Neural progenitor cell (in vitro differentiated cells): ENCODE results near the gene A2M. TPM values are rescaled to one million over a fixed set of nuclear protein-coding genes. Genes with fewer than 3 reads are reported as not detected.

ENCODE experiments used
- DNase-seq: peaks from one replicate; pipeline ENCODE4 v3.0.0-alpha.2; 2016; ENCODE audit warnings: low spot score
- H2AFZ ChIP-seq: fragments of 200-600 bp; sonication (generic); replicated peaks from 2 replicates; pipeline ENCODE4 v1.6.1; 2016; ENCODE audit warnings: antibody characterized with exemption
- H3F3A ChIP-seq: fragments of 200-600 bp; sonication (generic); 2 replicates; pipeline ENCODE4 v1.6.1; 2016; ENCODE audit warnings: antibody characterized with exemption, low read depth
- H3K27ac ChIP-seq: fragments of 200-600 bp; sonication (generic); 2 replicates; pipeline ENCODE4 v1.5.1; 2016; ENCODE audit warnings: mild to moderate bottlenecking
- H3K27me3 ChIP-seq: fragments of 200-600 bp; sonication (generic); 2 replicates; pipeline ENCODE4 v1.6.1; 2016; ENCODE audit warnings: mild to moderate bottlenecking, moderate library complexity
- H3K36me3 ChIP-seq: fragments of 200-600 bp; sonication (generic); 2 replicates; pipeline ENCODE4 v1.5.1; 2016
- H3K4me1 ChIP-seq: fragments of 200-600 bp; sonication (generic); 2 replicates; pipeline ENCODE4 v1.6.1; 2016; ENCODE audit warnings: mixed run types
- H3K4me2 ChIP-seq: fragments of 200-600 bp; sonication (generic); 2 replicates; pipeline ENCODE4 v1.6.1; 2016
- H3K4me3 ChIP-seq: fragments of 200-600 bp; sonication (generic); 2 replicates; pipeline ENCODE4 v1.5.1; 2016
- H3K79me2 ChIP-seq: fragments of 200-600 bp; sonication (generic); 2 replicates; pipeline ENCODE4 v1.6.1; 2016; ENCODE audit warnings: low read depth
- H3K9ac ChIP-seq: fragments of 200-600 bp; sonication (generic); 2 replicates; pipeline ENCODE4 v1.6.1; 2016
- H3K9me3 ChIP-seq: fragments of 200-600 bp; sonication (generic); 2 replicates; pipeline ENCODE4 v1.5.1; 2016; ENCODE audit warnings: low read depth
- H4K20me1 ChIP-seq: fragments of 200-600 bp; sonication (generic); 2 replicates; pipeline ENCODE4 v1.6.1; 2016; ENCODE audit warnings: low read depth
- H3K27ac Mint-ChIP-seq: 3 replicates; pipeline ENCODE4 v1.8.0; 2021; ENCODE audit warnings: mixed read lengths
- H3K27me3 Mint-ChIP-seq: 2 replicates; pipeline ENCODE4 v1.8.0; 2022; ENCODE audit warnings: low read depth, mild to moderate bottlenecking, inconsistent platforms, moderate library complexity, mixed read lengths; ENCODE audit not compliant: insufficient read depth
- H3K36me3 Mint-ChIP-seq: 3 replicates; pipeline ENCODE4 v1.8.0; 2021; ENCODE audit warnings: mixed read lengths
- H3K4me1 Mint-ChIP-seq: 3 replicates; pipeline ENCODE4 v1.8.0; 2021; ENCODE audit warnings: mixed read lengths
- H3K4me3 Mint-ChIP-seq: 3 replicates; pipeline ENCODE4 v1.8.0; 2021; ENCODE audit warnings: mild to moderate bottlenecking, moderate library complexity, mixed read lengths
- H3K9me3 Mint-ChIP-seq: 3 replicates; pipeline ENCODE4 v1.8.0; 2020; ENCODE audit warnings: mixed read lengths
- EZH2 ChIP-seq: fragments of 200-600 bp; sonication (generic); IDR thresholded peaks from 2 replicates; pipeline ENCODE4 v1.6.1; 2017; ENCODE audit warnings: antibody characterized with exemption, mild to moderate bottlenecking, moderate library complexity
- EZH2phosphoT487 ChIP-seq: fragments of 200-600 bp; sonication (generic); IDR thresholded peaks from 2 replicates; pipeline ENCODE4 v1.6.1; 2017; ENCODE audit warnings: antibody characterized with exemption
- total RNA-seq: library from RNA; depleted of rRNA; stranded (reverse); fragments of >200 nt; gene quantifications from 2 replicates; pipeline ENCODE4 v1.2.3, GENCODE V29; 2015; ENCODE audit warnings: low replicate concordance
- TF ChIP-seq, protein P1 (sequence below): fragments of 200-600 bp; sonication (generic); IDR thresholded peaks from 2 replicates; pipeline ENCODE4 v1.5.1; 2017; ENCODE audit warnings: antibody characterized with exemption, mild to moderate bottlenecking

Gene A2M
- total RNA-seq, 1 donor from 2014 or later: not detected

- TF ChIP-seq EZH2phosphoT487 (no peak), EZH2 (no peak)
- TF ChIP-seq, protein P1, sequence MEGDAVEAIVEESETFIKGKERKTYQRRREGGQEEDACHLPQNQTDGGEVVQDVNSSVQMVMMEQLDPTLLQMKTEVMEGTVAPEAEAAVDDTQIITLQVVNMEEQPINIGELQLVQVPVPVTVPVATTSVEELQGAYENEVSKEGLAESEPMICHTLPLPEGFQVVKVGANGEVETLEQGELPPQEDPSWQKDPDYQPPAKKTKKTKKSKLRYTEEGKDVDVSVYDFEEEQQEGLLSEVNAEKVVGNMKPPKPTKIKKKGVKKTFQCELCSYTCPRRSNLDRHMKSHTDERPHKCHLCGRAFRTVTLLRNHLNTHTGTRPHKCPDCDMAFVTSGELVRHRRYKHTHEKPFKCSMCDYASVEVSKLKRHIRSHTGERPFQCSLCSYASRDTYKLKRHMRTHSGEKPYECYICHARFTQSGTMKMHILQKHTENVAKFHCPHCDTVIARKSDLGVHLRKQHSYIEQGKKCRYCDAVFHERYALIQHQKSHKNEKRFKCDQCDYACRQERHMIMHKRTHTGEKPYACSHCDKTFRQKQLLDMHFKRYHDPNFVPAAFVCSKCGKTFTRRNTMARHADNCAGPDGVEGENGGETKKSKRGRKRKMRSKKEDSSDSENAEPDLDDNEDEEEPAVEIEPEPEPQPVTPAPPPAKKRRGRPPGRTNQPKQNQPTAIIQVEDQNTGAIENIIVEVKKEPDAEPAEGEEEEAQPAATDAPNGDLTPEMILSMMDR: peak; percentile 40
- H3K4me2 ChIP-seq: no peak overlapping the region
- no peaks in the 10 kb centered on the region for H4K20me1 ChIP-seq
- no peak for DNase-seq
- H3K27ac Mint-ChIP-seq: no peak overlapping the region
- peaks cover 11% of the 10 kb centered on the region for H3K9me3 Mint-ChIP-seq
- no peaks in the 10 kb centered on the region for H3K27me3 ChIP-seq
- H3K9me3 ChIP-seq: no peaks in the 10 kb centered on the region
- H3K36me3 ChIP-seq: no peaks in the 10 kb centered on the region
- no peaks in the 10 kb centered on the region for H3F3A ChIP-seq
- H3K4me1 Mint-ChIP-seq: no peaks in the 10 kb centered on the region
- no peaks in the 10 kb centered on the region for H3K36me3 Mint-ChIP-seq
- H3K4me1 ChIP-seq: no peaks in the 10 kb centered on the region
- H3K79me2 ChIP-seq: no peaks in the 10 kb centered on the region
- no peak overlapping the region for H3K27ac ChIP-seq
- no peak overlapping the region for H2AFZ ChIP-seq
- H3K27me3 Mint-ChIP-seq: no peaks in the 10 kb centered on the region
- no peak overlapping the region for H3K9ac ChIP-seq
- no peak overlapping the region for H3K4me3 ChIP-seq
- H3K4me3 Mint-ChIP-seq: no peak overlapping the region
These were observed 33.7 kb upstream of the A2M start for GRCh38 chr12:9149372-9149771.

- H3K4me1 Mint-ChIP-seq: no peaks in the 10 kb centered on the region
- no peak for DNase-seq
- no peak overlapping the region for H3K27ac Mint-ChIP-seq
- H3F3A ChIP-seq: no peaks in the 10 kb centered on the region
- no peak overlapping the region for H3K27ac ChIP-seq
- H3K9me3 ChIP-seq: no peaks in the 10 kb centered on the region
- no peaks in the 10 kb centered on the region for H3K27me3 Mint-ChIP-seq
- H4K20me1 ChIP-seq: no peaks in the 10 kb centered on the region
- H3K9ac ChIP-seq: no peak overlapping the region
- H3K36me3 ChIP-seq: no peaks in the 10 kb centered on the region
- H3K27me3 ChIP-seq: no peaks in the 10 kb centered on the region
- H3K79me2 ChIP-seq: no peaks in the 10 kb centered on the region
- TF ChIP-seq, protein P1: no peak
- TF ChIP-seq EZH2 (no peak), EZH2phosphoT487 (no peak)
- no peak overlapping the region for H2AFZ ChIP-seq
- H3K36me3 Mint-ChIP-seq: no peaks in the 10 kb centered on the region
- H3K4me3 ChIP-seq: no peak overlapping the region
- H3K4me2 ChIP-seq: no peak overlapping the region
- no peaks in the 10 kb centered on the region for H3K4me1 ChIP-seq
- H3K9me3 Mint-ChIP-seq: peaks cover 16% of the 10 kb centered on the region
- H3K4me3 Mint-ChIP-seq: no peak overlapping the region
These were observed 33.2 kb upstream of the A2M start for GRCh38 chr12:9148926-9149325.

DNA sequence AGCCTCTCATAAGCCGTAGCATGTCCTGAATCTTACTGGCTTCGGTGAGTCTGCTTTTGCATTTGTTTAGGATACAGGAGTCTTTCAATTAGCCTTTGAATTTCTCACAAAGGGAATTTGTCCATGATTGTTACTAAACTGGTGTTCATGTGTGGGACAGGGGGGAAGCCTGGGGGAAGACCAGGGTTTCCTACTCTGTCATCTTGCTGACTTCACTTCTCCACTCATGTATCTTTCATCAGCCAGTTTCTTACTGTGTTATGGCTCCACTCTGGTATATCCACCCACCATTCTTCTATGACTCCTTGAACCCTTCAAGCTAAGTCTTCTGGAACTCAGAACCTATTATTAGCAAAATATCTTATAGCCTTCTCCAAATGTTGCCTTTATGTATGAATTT, 31.7 kb upstream of the A2M start:
- Histone ChIP-seq H4K20me1 (no peaks in the 10 kb centered on the region), H3K36me3 (no peaks in the 10 kb centered on the region), H3K9ac (no peak overlapping the region), H2AFZ (no peak overlapping the region), H3F3A (no peaks in the 10 kb centered on the region), H3K4me1 (no peaks in the 10 kb centered on the region), H3K4me2 (no peak overlapping the region), H3K27me3 (no peaks in the 10 kb centered on the region), H3K79me2 (no peaks in the 10 kb centered on the region), H3K9me3 (no peaks in the 10 kb centered on the region), H3K4me3 (no peak overlapping the region), H3K27ac (no peak overlapping the region)
- TF ChIP-seq EZH2phosphoT487: no peak
- DNase-seq: no peak
- H3K4me3 Mint-ChIP-seq: no peak overlapping the region
- no peaks in the 10 kb centered on the region for H3K4me1 Mint-ChIP-seq
- no peaks in the 10 kb centered on the region for H3K27me3 Mint-ChIP-seq
- peaks cover 23% of the 10 kb centered on the region for H3K9me3 Mint-ChIP-seq
- no peak overlapping the region for H3K27ac Mint-ChIP-seq
- no peaks in the 10 kb centered on the region for H3K36me3 Mint-ChIP-seq

- Histone ChIP-seq H3K9me3 (peaks cover 2% of the 10 kb centered on the region), H3K4me1 (no peaks in the 10 kb centered on the region), H3F3A (no peaks in the 10 kb centered on the region), H3K9ac (no peak overlapping the region), H3K27me3 (no peaks in the 10 kb centered on the region), H3K79me2 (no peaks in the 10 kb centered on the region), H3K27ac (no peak overlapping the region), H3K4me2 (no peak overlapping the region), H3K36me3 (no peaks in the 10 kb centered on the region), H4K20me1 (no peaks in the 10 kb centered on the region), H3K4me3 (no peak overlapping the region), H2AFZ (no peak overlapping the region)
- Mint-ChIP-seq H3K9me3 (peaks cover 29% of the 10 kb centered on the region), H3K4me1 (no peaks in the 10 kb centered on the region), H3K27me3 (no peaks in the 10 kb centered on the region), H3K4me3 (no peak overlapping the region), H3K27ac (no peak overlapping the region), H3K36me3 (no peaks in the 10 kb centered on the region)
- DNase-seq: no peak
- TF ChIP-seq, protein P1: no peak
- TF ChIP-seq EZH2phosphoT487 (no peak), EZH2 (no peak)
These were observed 29.0 kb upstream of the A2M start for GRCh38 chr12:9144730-9145106.
